Keratinocyte (primary cell): ENCODE measurements around the gene R3HDM2. TPM values are rescaled to one million over a fixed set of nuclear protein-coding genes. Genes with fewer than 3 reads are reported as not detected.
"Not testable (repeated sequence)": the region's sequence is repeated elsewhere in the genome, so short reads cannot be mapped to it uniquely, and the experiment has no call there.

Experiments
- DNase-seq: peaks from one replicate; pipeline ENCODE4 v3.0.0-alpha.2; 2011; ENCODE audit warnings: low read depth, missing footprints, low spot score
- FAIRE-seq: peaks from 2 replicates; lab custom pipeline; 2011; peaks lifted over from hg19 to GRCh38; lab: Jason Lieb, UNC
- H2AFZ ChIP-seq: 2 replicates; pipeline ENCODE4 v1.6.0; 2012; ENCODE audit warnings: low read length, control low read depth, inconsistent platforms; ENCODE audit not compliant: control insufficient read depth
- H3K27ac ChIP-seq: 2 replicates; pipeline ENCODE4 v1.5.1; 2011; ENCODE audit warnings: low read length; ENCODE audit not compliant: control insufficient read depth, insufficient read depth
- H3K27me3 ChIP-seq: 3 replicates; pipeline ENCODE4 v1.6.0; 2011; ENCODE audit warnings: low read length; ENCODE audit not compliant: control insufficient read depth, insufficient read depth; ENCODE audit errors: extremely low read depth
- H3K36me3 ChIP-seq, 2 experiments: 2 replicates in 1 of 2; 3 replicates in 1 of 2; pipeline ENCODE4 v1.5.1; 2011; ENCODE audit warnings: low read length in 2 of 2, mild to moderate bottlenecking in 1 of 2; ENCODE audit not compliant: control insufficient read depth in 2 of 2, insufficient read depth in 2 of 2; ENCODE audit errors: extremely low read depth in 1 of 2
- H3K4me1 ChIP-seq: 3 replicates; pipeline ENCODE4 v1.5.1; 2011; ENCODE audit warnings: low read length; ENCODE audit not compliant: control insufficient read depth, insufficient read depth; ENCODE audit errors: extremely low read depth
- H3K4me2 ChIP-seq: 3 replicates; pipeline ENCODE4 v1.6.0; 2011; ENCODE audit warnings: low read depth, low read length; ENCODE audit not compliant: control insufficient read depth, insufficient read depth; ENCODE audit errors: extremely low read depth
- H3K4me3 ChIP-seq, 3 experiments: fragments of 200-600 bp in 1 of 3; sonication (generic) in 1 of 3; 2 replicates in 2 of 3; 3 replicates in 1 of 3; pipeline ENCODE4 v1.5.1; 2011 to 2016; ENCODE audit warnings: low read length in 3 of 3, mild to moderate bottlenecking in 3 of 3, control low read depth in 2 of 3, inconsistent platforms in 1 of 3, low read depth in 1 of 3, mixed read lengths in 1 of 3, mixed run types in 1 of 3, moderate library complexity in 1 of 3; ENCODE audit not compliant: control insufficient read depth in 2 of 3, insufficient read depth in 2 of 3; ENCODE audit errors: extremely low read depth in 1 of 3
- H3K79me2 ChIP-seq: 2 replicates; pipeline ENCODE4 v1.6.0; 2012; ENCODE audit warnings: low read length; ENCODE audit not compliant: control insufficient read depth, insufficient read depth
- H3K9ac ChIP-seq: 3 replicates; pipeline ENCODE4 v1.6.0; 2011; ENCODE audit warnings: low read length; ENCODE audit not compliant: control insufficient read depth, insufficient read depth; ENCODE audit errors: extremely low read depth
- H3K9me1 ChIP-seq: 3 replicates; pipeline ENCODE4 v1.6.0; 2011; ENCODE audit warnings: low read length; ENCODE audit not compliant: control insufficient read depth, insufficient read depth; ENCODE audit errors: extremely low read depth
- H3K9me3 ChIP-seq: 2 replicates; pipeline ENCODE4 v1.5.1; 2012; ENCODE audit warnings: low read depth, low read length; ENCODE audit not compliant: control insufficient read depth
- H4K20me1 ChIP-seq: 3 replicates; pipeline ENCODE4 v1.6.0; 2011; ENCODE audit warnings: low read length; ENCODE audit not compliant: control insufficient read depth, insufficient read depth; ENCODE audit errors: extremely low read depth
- EZH2 ChIP-seq: IDR thresholded peaks from one replicate; pipeline ENCODE4 v1.6.1; 2012; ENCODE audit warnings: inconsistent platforms, mild to moderate bottlenecking, low read length, moderate library complexity
- dilution Hi-C: fragments of 300-500 bp; cut with MboI; formaldehyde crosslinking; loops from one replicate; pipeline ENCODE4 v1.7.0; 2020; ENCODE audit warnings: low sequenced_read_pairs; ENCODE audit not compliant: extremely low pct_ligation_motif_present
- polyA plus RNA-seq, 5 experiments: library from polyadenylated mRNA; depleted of rRNA in 3 of 5; stranded (reverse) in 3 of 5; stranded (forward) in 1 of 5; unstranded in 1 of 5; fragments of >200 nt; gene quantifications; 1 replicate in 1 of 5; 2 replicates in 3 of 5; 3 replicates in 1 of 5; pipeline versions ENCODE4 v1.2.1 to v1.2.3, GENCODE V29; 2011 to 2012; ENCODE audit warnings: missing spikeins in 2 of 5, low read depth in 1 of 5, low replicate concordance in 1 of 5
- TF ChIP-seq, protein P1 (sequence below), 3 experiments: IDR thresholded peaks in 1 of 3; conservative IDR thresholded peaks in 1 of 3; optimal IDR thresholded peaks in 1 of 3; 2 replicates in 2 of 3; 3 replicates in 1 of 3; pipeline versions ENCODE3 to v1.5.1; 2011; ENCODE audit warnings: low read length in 3 of 3, mild to moderate bottlenecking in 3 of 3, moderate library complexity in 2 of 3, control low read depth in 1 of 3, inconsistent platforms in 1 of 3; ENCODE audit not compliant: insufficient read depth in 2 of 3; ENCODE audit errors: extremely low read depth in 1 of 3

Gene R3HDM2
- polyA plus RNA-seq, 1 donor (not counting 4 experiments of a cell fraction or from before 2014, with no cell fraction given): 11.1 TPM

DNA sequence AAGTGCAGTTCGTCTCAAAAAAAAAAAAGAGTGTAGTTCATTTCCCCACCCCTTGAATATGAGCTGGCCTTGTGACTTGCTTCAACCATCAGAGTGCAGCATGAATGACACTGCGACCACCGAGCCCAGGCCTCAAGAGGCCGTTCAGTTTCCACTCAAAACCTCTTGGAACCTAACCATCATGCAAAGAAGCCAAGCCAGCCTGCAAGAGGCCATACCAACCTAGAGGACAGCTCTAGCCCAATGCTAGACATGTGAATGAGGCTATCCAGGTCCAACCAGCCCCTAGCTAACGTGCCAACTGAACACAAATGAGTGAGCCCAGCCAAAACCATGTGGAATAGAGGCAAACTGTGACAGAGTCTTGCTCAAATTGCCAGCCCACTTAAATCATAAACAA lies 29.7 kb downstream of the R3HDM2 start:
- Histone ChIP-seq H2AFZ (no peak overlapping the region), H3K4me1 (peaks cover 7% of the 10 kb centered on the region), H3K4me3 (no peak overlapping the region), H3K4me2 (no peak overlapping the region), H3K27ac (no peak overlapping the region), H3K9ac (no peak overlapping the region), H3K9me1 (no peaks in the 10 kb centered on the region), H3K27me3 (no peaks in the 10 kb centered on the region), H4K20me1 (no peaks in the 10 kb centered on the region), H3K79me2 (peaks cover 4% of the 10 kb centered on the region), H3K9me3 (no peaks in the 10 kb centered on the region), H3K36me3 (no peaks in the 10 kb centered on the region)
- dilution Hi-C loops: no loop called here
- no peak for FAIRE-seq
- DNase-seq: no peak
- no peak for TF ChIP-seq EZH2
- TF ChIP-seq, protein P1, sequence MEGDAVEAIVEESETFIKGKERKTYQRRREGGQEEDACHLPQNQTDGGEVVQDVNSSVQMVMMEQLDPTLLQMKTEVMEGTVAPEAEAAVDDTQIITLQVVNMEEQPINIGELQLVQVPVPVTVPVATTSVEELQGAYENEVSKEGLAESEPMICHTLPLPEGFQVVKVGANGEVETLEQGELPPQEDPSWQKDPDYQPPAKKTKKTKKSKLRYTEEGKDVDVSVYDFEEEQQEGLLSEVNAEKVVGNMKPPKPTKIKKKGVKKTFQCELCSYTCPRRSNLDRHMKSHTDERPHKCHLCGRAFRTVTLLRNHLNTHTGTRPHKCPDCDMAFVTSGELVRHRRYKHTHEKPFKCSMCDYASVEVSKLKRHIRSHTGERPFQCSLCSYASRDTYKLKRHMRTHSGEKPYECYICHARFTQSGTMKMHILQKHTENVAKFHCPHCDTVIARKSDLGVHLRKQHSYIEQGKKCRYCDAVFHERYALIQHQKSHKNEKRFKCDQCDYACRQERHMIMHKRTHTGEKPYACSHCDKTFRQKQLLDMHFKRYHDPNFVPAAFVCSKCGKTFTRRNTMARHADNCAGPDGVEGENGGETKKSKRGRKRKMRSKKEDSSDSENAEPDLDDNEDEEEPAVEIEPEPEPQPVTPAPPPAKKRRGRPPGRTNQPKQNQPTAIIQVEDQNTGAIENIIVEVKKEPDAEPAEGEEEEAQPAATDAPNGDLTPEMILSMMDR (optimal IDR thresholded peaks at IDR 0.05 in 1 of 3, IDR thresholded peaks at IDR 0.05 in 1 of 3, conservative IDR thresholded peaks at IDR 0.05 in 1 of 3; ENCODE audit: extremely low read depth in 1 of 3, insufficient read depth in 2 of 3, low read length in 3 of 3): no peak

DNA sequence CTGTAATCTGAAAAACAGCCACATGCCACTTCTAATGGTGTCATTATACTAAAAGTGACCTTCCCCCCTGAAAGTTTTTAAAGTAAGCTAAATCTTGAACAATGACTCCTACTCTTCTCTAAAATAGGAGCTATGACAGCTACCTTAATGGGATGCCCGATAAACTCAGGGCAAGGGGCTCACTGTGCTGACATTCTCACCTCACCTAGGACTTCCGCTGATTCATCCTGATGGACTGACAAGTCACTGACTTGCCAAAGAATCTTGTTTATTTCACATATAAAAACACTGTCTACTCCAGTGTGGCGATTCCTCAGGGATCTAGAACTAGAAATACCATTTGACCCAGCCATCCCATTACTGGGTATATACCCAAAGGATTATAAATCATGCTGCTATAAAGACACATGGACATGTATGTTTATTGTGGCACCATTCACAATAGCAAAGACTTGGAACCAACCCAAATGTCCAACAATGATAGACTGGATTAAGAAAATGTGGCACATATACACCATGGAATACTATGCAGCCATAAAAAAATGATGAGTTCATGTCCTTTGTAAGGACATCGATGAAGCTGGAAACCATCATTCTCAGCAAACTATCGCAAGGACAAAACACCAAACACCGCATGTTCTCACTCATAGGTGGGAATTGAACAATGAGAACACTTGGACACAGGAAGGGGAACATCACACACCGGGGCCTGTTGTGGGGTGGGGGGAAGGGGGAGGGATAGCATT lies 31.0 kb downstream of the R3HDM2 start:
- H3K9me1 ChIP-seq, H3K4me3 ChIP-seq, H3K27ac ChIP-seq, H3K79me2 ChIP-seq, H3K4me1 ChIP-seq, H4K20me1 ChIP-seq, H3K27me3 ChIP-seq, H2AFZ ChIP-seq, DNase-seq, dilution Hi-C loops, H3K36me3 ChIP-seq, H3K4me2 ChIP-seq, H3K9ac ChIP-seq, H3K9me3 ChIP-seq, FAIRE-seq: not testable (repeated sequence)

DNA sequence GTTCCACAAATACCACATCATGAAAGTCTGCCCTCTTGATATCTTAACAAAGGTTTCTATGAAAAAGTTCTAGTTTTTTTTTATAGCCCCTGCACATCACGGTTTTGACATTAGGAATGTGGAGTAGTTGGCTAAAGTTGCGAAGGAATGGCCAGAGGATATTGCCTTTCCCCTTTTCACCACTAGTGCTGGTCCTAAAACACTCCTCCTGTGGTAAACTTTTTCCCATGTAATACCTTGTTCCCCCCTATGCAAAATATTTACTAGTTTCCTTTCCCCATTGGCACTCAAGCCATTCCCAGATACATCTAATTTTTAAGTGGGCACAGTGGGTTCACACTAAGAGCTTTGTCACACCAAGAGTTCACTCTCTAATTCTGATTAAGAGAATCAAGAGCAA lies 33.4 kb downstream of the R3HDM2 start:
- no peaks in the 10 kb centered on the region for H3K9me1 ChIP-seq
- DNase-seq (no peak), FAIRE-seq (no peak)
- H3K4me1 ChIP-seq: peaks cover 7% of the 10 kb centered on the region
- no peak overlapping the region for H3K4me2 ChIP-seq
- no peaks in the 10 kb centered on the region for H3K9me3 ChIP-seq
- no peaks in the 10 kb centered on the region for H3K27me3 ChIP-seq
- H4K20me1 ChIP-seq: no peaks in the 10 kb centered on the region
- H2AFZ ChIP-seq: no peak overlapping the region
- H3K4me3 ChIP-seq: no peak overlapping the region
- no peak for TF ChIP-seq EZH2
- TF ChIP-seq, protein P1 (optimal IDR thresholded peaks at IDR 0.05 in 1 of 3, IDR thresholded peaks at IDR 0.05 in 1 of 3, conservative IDR thresholded peaks at IDR 0.05 in 1 of 3; ENCODE audit: extremely low read depth in 1 of 3, insufficient read depth in 2 of 3, low read length in 3 of 3): no peak
- H3K36me3 ChIP-seq: peaks cover 0 to 1% of the 10 kb centered on the region in 2 experiments
- dilution Hi-C loops: no loop called here
- peaks cover 2% of the 10 kb centered on the region for H3K79me2 ChIP-seq
- no peak overlapping the region for H3K27ac ChIP-seq
- H3K9ac ChIP-seq: no peak overlapping the region
